Hepatocyte (in vitro differentiated cells): ENCODE measurements around the gene HYCC1. TPM values are rescaled to one million over a fixed set of nuclear protein-coding genes. Genes with fewer than 3 reads are reported as not detected.
"Not testable (repeated sequence)": the region's sequence is repeated elsewhere in the genome, so short reads cannot be mapped to it uniquely, and the experiment has no call there.

Source experiments
- DNase-seq: peaks from one replicate; pipeline ENCODE4 v3.0.0-alpha.2; 2016; ENCODE audit warnings: low spot score
- H2AFZ ChIP-seq: fragments of 200-600 bp; sonication (generic); 2 replicates; pipeline ENCODE4 v1.6.0; 2016; ENCODE audit warnings: antibody characterized with exemption, mild to moderate bottlenecking
- H3K27ac ChIP-seq: fragments of 200-600 bp; sonication (generic); 2 replicates; pipeline ENCODE4 v1.5.1; 2016; ENCODE audit warnings: mild to moderate bottlenecking
- H3K27me3 ChIP-seq: fragments of 200-600 bp; sonication (generic); 2 replicates; pipeline ENCODE4 v1.6.1; 2016
- H3K36me3 ChIP-seq: fragments of 200-600 bp; sonication (generic); replicated peaks from 2 replicates; pipeline ENCODE4 v1.5.1; 2016; ENCODE audit warnings: low read depth; ENCODE audit not compliant: insufficient read depth
- H3K4me1 ChIP-seq: fragments of 200-600 bp; sonication (generic); 2 replicates; pipeline ENCODE4 v1.5.1; 2016; ENCODE audit warnings: mild to moderate bottlenecking, moderate library complexity; ENCODE audit not compliant: insufficient read depth
- H3K4me2 ChIP-seq: fragments of 200-600 bp; sonication (generic); 2 replicates; pipeline ENCODE4 v1.6.0; 2016
- H3K4me3 ChIP-seq: fragments of 200-600 bp; sonication (generic); 2 replicates; pipeline ENCODE4 v1.5.1; 2016; ENCODE audit warnings: mild to moderate bottlenecking
- H3K79me2 ChIP-seq: fragments of 200-600 bp; sonication (generic); 2 replicates; pipeline ENCODE4 v1.6.0; 2017; ENCODE audit warnings: mild to moderate bottlenecking
- H3K9me2 ChIP-seq: fragments of 200-600 bp; sonication (generic); replicated peaks from 2 replicates; pipeline ENCODE4 v1.6.0; 2017; ENCODE audit warnings: mild to moderate bottlenecking; ENCODE audit not compliant: insufficient read depth
- H3K9me3 ChIP-seq: fragments of 200-600 bp; sonication (generic); 2 replicates; pipeline ENCODE4 v1.5.1; 2016; ENCODE audit warnings: low read depth, mild to moderate bottlenecking
- H4K20me1 ChIP-seq: fragments of 200-600 bp; sonication (generic); 2 replicates; pipeline ENCODE4 v1.6.0; 2016; ENCODE audit warnings: mild to moderate bottlenecking; ENCODE audit not compliant: insufficient read depth, poor library complexity, severe bottlenecking
- CTCF ChIP-seq: fragments of 200-600 bp; sonication (generic); IDR thresholded peaks from 2 replicates; pipeline ENCODE4 v1.5.1; 2016; ENCODE audit warnings: antibody characterized with exemption, mild to moderate bottlenecking; ENCODE audit not compliant: poor library complexity
- EZH2 ChIP-seq: fragments of 200-600 bp; sonication (generic); IDR thresholded peaks from 2 replicates; pipeline ENCODE4 v1.6.1; 2016; ENCODE audit warnings: antibody characterized with exemption, mild to moderate bottlenecking, borderline replicate concordance
- EZH2phosphoT487 ChIP-seq: fragments of 200-600 bp; sonication (generic); IDR thresholded peaks from one replicate; pipeline ENCODE4 v1.6.1; 2018; ENCODE audit warnings: antibody characterized with exemption, mild to moderate bottlenecking, low read depth, moderate library complexity; ENCODE audit not compliant: unreplicated experiment, severe bottlenecking
- WGBS: methylation state at CpG from one replicate; pipeline ENCODE4 v1.1.6; 2016; ENCODE audit warnings: low lambda C conversion rate; ENCODE audit errors: missing lambda C conversion rate; 5-methylcytosine and 5-hydroxymethylcytosine counted together
- polyA plus RNA-seq: library from polyadenylated mRNA; unstranded; fragments of >200 nt; fragmentation: Nextera tagmentation; extraction: Ambion mirVana; gene quantifications from 2 replicates; pipeline ENCODE4 v1.2.1, GENCODE V29; 2016
- total RNA-seq: library from RNA; depleted of rRNA; stranded (reverse); fragments of >200 nt; gene quantifications from 2 replicates; pipeline ENCODE4 v1.2.3, GENCODE V29; 2014

The HYCC1 gene
- total and polyA plus RNA-seq, 2 experiments from 2014 or later, result 16.1 to 58.1 TPM

GRCh38 chr7:23044581-23044980 is 30.7 kb upstream of the HYCC1 start:
- Histone ChIP-seq H4K20me1 (no peaks in the 10 kb centered on the region), H3K4me3 (no peak overlapping the region), H3K9me2 (no peaks in the 10 kb centered on the region), H3K27me3 (no peaks in the 10 kb centered on the region), H3K27ac (no peak overlapping the region), H3K36me3 (no peaks in the 10 kb centered on the region), H3K9me3 (no peaks in the 10 kb centered on the region), H3K4me1 (no peaks in the 10 kb centered on the region), H3K79me2 (no peaks in the 10 kb centered on the region), H3K4me2 (no peak overlapping the region), H2AFZ (no peak overlapping the region)
- no peak for DNase-seq
- WGBS, result 92% methylated on average over 3 of the region's 3 CpGs
- TF ChIP-seq EZH2, result no peak
- no peak for TF ChIP-seq EZH2phosphoT487
- TF ChIP-seq CTCF, result no peak

GRCh38 chr7:23043441-23043840 is 29.5 kb upstream of the HYCC1 start:
- Histone ChIP-seq H3K4me3 (no peak overlapping the region), H3K27me3 (no peaks in the 10 kb centered on the region), H2AFZ (no peak overlapping the region), H3K79me2 (no peaks in the 10 kb centered on the region), H3K4me1 (no peaks in the 10 kb centered on the region), H3K27ac (no peak overlapping the region), H3K36me3 (no peaks in the 10 kb centered on the region), H4K20me1 (no peaks in the 10 kb centered on the region), H3K9me2 (no peaks in the 10 kb centered on the region), H3K4me2 (no peak overlapping the region), H3K9me3 (no peaks in the 10 kb centered on the region)
- 93% methylated on average over 2 of the region's 2 CpGs for WGBS
- no peak for TF ChIP-seq CTCF
- no peak for TF ChIP-seq EZH2phosphoT487
- no peak for TF ChIP-seq EZH2
- DNase-seq, result no peak

- not testable (repeated sequence) for H3K4me2 ChIP-seq, H3K27me3 ChIP-seq, H2AFZ ChIP-seq, H3K9me2 ChIP-seq, H4K20me1 ChIP-seq, H3K27ac ChIP-seq, H3K9me3 ChIP-seq, DNase-seq, H3K4me1 ChIP-seq, H3K79me2 ChIP-seq, H3K36me3 ChIP-seq, H3K4me3 ChIP-seq
- WGBS, result 73% methylated on average over 2 of the region's 4 CpGs
Measured at GRCh38 chr7:23039674-23040073, 25.7 kb upstream of the HYCC1 start.

- not testable (repeated sequence) for DNase-seq, H3K4me3 ChIP-seq, H2AFZ ChIP-seq, H3K27ac ChIP-seq, H3K9me3 ChIP-seq, H4K20me1 ChIP-seq, H3K79me2 ChIP-seq, H3K9me2 ChIP-seq, H3K4me2 ChIP-seq, H3K27me3 ChIP-seq, H3K36me3 ChIP-seq, H3K4me1 ChIP-seq
- 84% methylated on average over 26 of the region's 34 CpGs for WGBS
Measured at GRCh38 chr7:23035542-23036371, 21.8 kb upstream of the HYCC1 start.
